HepG2 (cell line): ENCODE measurements around the gene AATF. TPM values are rescaled to one million over a fixed set of nuclear protein-coding genes. Genes with fewer than 3 reads are reported as not detected.

ENCODE experiments used
- ATAC-seq: fragments of 200-7000 bp; cut with Tn5 transposase; 3 replicates; pipeline ENCODE4 v1.9.1; 2020; ENCODE audit warnings: mild to moderate bottlenecking, moderate library complexity
- BruUV-seq: library from RNA; stranded (reverse); fragments of 400-500 nt; replicated peaks from 2 replicates; lab custom pipeline; 2021; lab: Mats Ljungman, UMichigan
- CTCF ChIA-PET: fragments of 300-600 bp; formaldehyde crosslinking; extraction: SDS; loops from one replicate; lab custom pipeline; 2021; ENCODE audit warnings: low total read pairs, inconsistent platforms, low intra/inter-chr PET ratio; lab: Yijun Ruan, JAX
- POLR2A ChIA-PET: fragments of 350-600 bp; sonication (Branson Sonifier 250); formaldehyde crosslinking; loops from one replicate; lab custom pipeline; 2020; ENCODE audit warnings: antibody characterized with exemption, inconsistent platforms; lab: Yijun Ruan, JAX
- DNase-seq: peaks from one replicate; pipeline ENCODE4 v3.0.0-alpha.2; 2015; ENCODE audit warnings: low spot score
- FAIRE-seq: peaks from 3 replicates; lab custom pipeline; 2011; peaks lifted over from hg19 to GRCh38; lab: Jason Lieb, UNC
- H2AFZ ChIP-seq: one replicate; pipeline ENCODE4 v1.6.1; 2011; ENCODE audit warnings: low read length, inconsistent platforms
- H3K27ac ChIP-seq: fragments of 300-600 bp; 3 replicates; pipeline ENCODE4 v1.8.0; 2011; ENCODE audit warnings: mixed run types, mild to moderate bottlenecking, mixed read lengths, low read length, inconsistent platforms; ENCODE audit not compliant: insufficient read depth; ENCODE audit errors: extremely low read length
- H3K27me3 ChIP-seq, 2 experiments: fragments of 200-600 bp in 1 of 2; 2 replicates in 1 of 2; 3 replicates in 1 of 2; pipeline versions ENCODE4 v1.6.0 to v1.8.0; 2011; ENCODE audit warnings: low read length in 2 of 2, mild to moderate bottlenecking in 2 of 2, moderate library complexity in 2 of 2, inconsistent platforms in 1 of 2; ENCODE audit not compliant: insufficient read depth in 2 of 2, control insufficient read depth in 1 of 2
- H3K36me3 ChIP-seq, 2 experiments: fragments of 200-600 bp in 1 of 2; replicated peaks in 1 of 2; 2 replicates in 1 of 2; 3 replicates in 1 of 2; pipeline versions ENCODE4 v1.5.1 to v1.8.0; 2011; ENCODE audit warnings: low read length in 2 of 2, inconsistent platforms in 1 of 2; ENCODE audit not compliant: insufficient read depth in 2 of 2, control insufficient read depth in 1 of 2
- H3K4me1 ChIP-seq: 2 replicates; pipeline ENCODE4 v1.5.1; 2012; ENCODE audit warnings: low read length, inconsistent platforms; ENCODE audit not compliant: insufficient read depth
- H3K4me2 ChIP-seq: 2 replicates; pipeline ENCODE4 v1.6.0; 2011; ENCODE audit warnings: low read depth, low read length, inconsistent platforms
- H3K4me3 ChIP-seq, 3 experiments: fragments of 200-600 bp in 1 of 3; sonication (generic), shearing (Covaris generic) in 1 of 3; replicated peaks in 1 of 3; 2 replicates each; pipeline ENCODE4 v1.5.1; 2011 to 2016; ENCODE audit warnings: low read length in 3 of 3, inconsistent platforms in 2 of 3, low read depth in 2 of 3, mild to moderate bottlenecking in 2 of 3, control low read depth in 1 of 3, mixed read lengths in 1 of 3; ENCODE audit not compliant: insufficient read depth in 1 of 3
- H3K79me2 ChIP-seq: one replicate; pipeline ENCODE4 v1.6.1; 2011; ENCODE audit warnings: low read length, inconsistent platforms; ENCODE audit not compliant: insufficient read depth
- H3K9ac ChIP-seq: 2 replicates; pipeline ENCODE4 v1.6.0; 2011; ENCODE audit warnings: mild to moderate bottlenecking, low read depth, low read length, inconsistent platforms; ENCODE audit not compliant: insufficient read depth
- H3K9me3 ChIP-seq: 2 replicates; pipeline ENCODE4 v1.5.1; 2012; ENCODE audit warnings: mild to moderate bottlenecking, low read length
- H4K20me1 ChIP-seq: 2 replicates; pipeline ENCODE4 v1.6.0; 2011; ENCODE audit warnings: inconsistent platforms, mild to moderate bottlenecking, low read length, moderate library complexity; ENCODE audit not compliant: insufficient read depth
- AGO2 ChIP-seq: fragments of 200-400 bp; formaldehyde crosslinking; optimal IDR thresholded peaks from 2 replicates; pipeline ENCODE3; 2017; ENCODE audit warnings: mild to moderate bottlenecking, low read depth, low read length, moderate library complexity
- KDM5A ChIP-seq: fragments of 200-600 bp; sonication (generic); IDR thresholded peaks from 2 replicates; pipeline ENCODE4 v1.7.0; 2018; ENCODE audit warnings: antibody characterized with exemption, mild to moderate bottlenecking, low read length, borderline replicate concordance
- KLF9 ChIP-seq: IDR thresholded peaks from 2 replicates; pipeline ENCODE4 v1.6.1; 2016; ENCODE audit warnings: low read depth
- SMARCE1 ChIP-seq: fragments of 450-650 bp; IDR thresholded peaks from 2 replicates; pipeline ENCODE4 v1.6.1; 2017; ENCODE audit warnings: borderline replicate concordance
- TOPORS ChIP-seq: sonication (generic); formaldehyde crosslinking; IDR thresholded peaks from 2 replicates; pipeline ENCODE4 v1.8.0; 2023; ENCODE audit warnings: mild to moderate bottlenecking, missing genetic modification reagents
- ZNF317 ChIP-seq: sonication (generic); formaldehyde crosslinking; IDR thresholded peaks from 2 replicates; pipeline ENCODE4 v1.5.0; 2020; ENCODE audit warnings: mild to moderate bottlenecking, missing genetic modification reagents
- ZZZ3 ChIP-seq: sonication (generic); formaldehyde crosslinking; IDR thresholded peaks from 2 replicates; pipeline ENCODE4 v1.4.0; 2020; ENCODE audit warnings: missing genetic modification reagents, mild to moderate bottlenecking, borderline replicate concordance
- WGBS: methylation state at CpG from one replicate; pipeline ENCODE4 v1.1.6; 2017; ENCODE audit warnings: low lambda C conversion rate; 5-methylcytosine and 5-hydroxymethylcytosine counted together
- in situ Hi-C: cut with HindIII; loops from 2 replicates; pipeline ENCODE4 v1.10.0; 2017; ENCODE audit warnings: low pct_unique_long_range_greater_than_20kb; ENCODE audit not compliant: extremely low pct_ligation_motif_present
- intact Hi-C: fragments of 100-400 bp; cut with micrococcal nuclease; formaldehyde crosslinking; loops from one replicate; pipeline ENCODE4 v1.10.0; 2022; ENCODE audit not compliant: unreplicated experiment
- polyA plus RNA-seq, 8 experiments: library from polyadenylated mRNA; depleted of rRNA in 3 of 8; stranded (reverse) in 7 of 8; unstranded in 1 of 8; fragments of >200 nt; fragmentation: Illumina TruSeq in 4 of 8; extraction: Trizol in 4 of 8; gene quantifications; 2 replicates each; pipeline versions ENCODE4 v1.2.1 to v1.2.3, GENCODE V29; 2011 to 2016; ENCODE audit warnings: low read depth in 4 of 8, missing spikeins in 1 of 8, mixed read lengths in 1 of 8; ENCODE audit not compliant: insufficient read depth in 1 of 8
- total RNA-seq, 5 experiments: library from RNA; depleted of rRNA; stranded (reverse); fragments of >200 nt; fragmentation: Illumina TruSeq; extraction: Trizol; gene quantifications; 2 replicates each; pipeline ENCODE4 v1.2.3, GENCODE V29; 2016; ENCODE audit warnings: low read depth in 1 of 5
- TF ChIP-seq, protein P1 (sequence below): sonication (generic); formaldehyde crosslinking; IDR thresholded peaks from 2 replicates; pipeline ENCODE4 v1.9.0; 2022; ENCODE audit warnings: missing genetic modification reagents, mild to moderate bottlenecking, borderline replicate concordance
- TF ChIP-seq, protein P2 (sequence below): sonication (generic); formaldehyde crosslinking; IDR thresholded peaks from 2 replicates; pipeline ENCODE4 v1.5.1; 2020; ENCODE audit warnings: mild to moderate bottlenecking, missing genetic modification reagents, moderate library complexity
- TF ChIP-seq, protein P3 (sequence below): sonication (generic); formaldehyde crosslinking; IDR thresholded peaks from 2 replicates; pipeline ENCODE4 v1.8.1; 2023; ENCODE audit warnings: mild to moderate bottlenecking, missing genetic modification reagents, borderline replicate concordance
- TF ChIP-seq, protein P4 (sequence below): sonication (generic); formaldehyde crosslinking; IDR thresholded peaks from 2 replicates; pipeline ENCODE4 v1.4.0; 2020; ENCODE audit warnings: missing genetic modification reagents
- TF ChIP-seq, protein P5 (sequence below): sonication (generic); formaldehyde crosslinking; conservative IDR thresholded peaks from 2 replicates; pipeline ENCODE4 v1.4.0; 2020; ENCODE audit warnings: missing genetic modification reagents
- TF ChIP-seq, protein P6 (sequence below): sonication (generic); formaldehyde crosslinking; IDR thresholded peaks from 2 replicates; pipeline ENCODE4 v1.4.0; 2020; ENCODE audit warnings: low read depth, mild to moderate bottlenecking, missing genetic modification reagents

The AATF gene
- total and polyA plus RNA-seq, 2 of the 13 experiments (the other 11 are each of a cell fraction or from before 2014, with no cell fraction given), result 9.1 to 53.3 TPM

DNA sequence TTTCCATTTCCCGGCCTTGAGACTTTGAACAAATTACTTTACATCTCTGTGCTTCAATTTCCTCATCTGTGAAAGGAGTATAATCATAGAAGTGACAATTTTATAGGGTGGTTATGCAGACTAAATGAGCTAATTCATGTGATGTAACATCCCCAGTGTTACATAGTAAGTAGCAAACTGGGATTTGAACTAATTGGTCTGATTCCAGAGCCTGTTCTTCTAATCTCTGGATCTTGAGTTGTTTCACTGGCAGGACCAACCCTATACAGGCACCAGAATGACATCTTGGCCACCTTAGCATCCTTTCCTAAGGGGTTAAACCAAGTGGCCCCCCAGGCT lies 77.7 kb downstream of the AATF start:
- Histone ChIP-seq H3K9ac (no peak overlapping the region), H4K20me1 (no peaks in the 10 kb centered on the region), H3K4me1 (peaks cover 12% of the 10 kb centered on the region), H3K79me2 (no peaks in the 10 kb centered on the region)
- POLR2A ChIA-PET, result no interaction called here
- no peak for DNase-seq
- TF ChIP-seq KLF9 (CRISPR knock-in tag), result no peak
- no peak for TF ChIP-seq SMARCE1
- TF ChIP-seq, protein P1, sequence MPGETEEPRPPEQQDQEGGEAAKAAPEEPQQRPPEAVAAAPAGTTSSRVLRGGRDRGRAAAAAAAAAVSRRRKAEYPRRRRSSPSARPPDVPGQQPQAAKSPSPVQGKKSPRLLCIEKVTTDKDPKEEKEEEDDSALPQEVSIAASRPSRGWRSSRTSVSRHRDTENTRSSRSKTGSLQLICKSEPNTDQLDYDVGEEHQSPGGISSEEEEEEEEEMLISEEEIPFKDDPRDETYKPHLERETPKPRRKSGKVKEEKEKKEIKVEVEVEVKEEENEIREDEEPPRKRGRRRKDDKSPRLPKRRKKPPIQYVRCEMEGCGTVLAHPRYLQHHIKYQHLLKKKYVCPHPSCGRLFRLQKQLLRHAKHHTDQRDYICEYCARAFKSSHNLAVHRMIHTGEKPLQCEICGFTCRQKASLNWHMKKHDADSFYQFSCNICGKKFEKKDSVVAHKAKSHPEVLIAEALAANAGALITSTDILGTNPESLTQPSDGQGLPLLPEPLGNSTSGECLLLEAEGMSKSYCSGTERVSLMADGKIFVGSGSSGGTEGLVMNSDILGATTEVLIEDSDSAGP (CRISPR knock-in tag), result no peak
- TF ChIP-seq, protein P2, sequence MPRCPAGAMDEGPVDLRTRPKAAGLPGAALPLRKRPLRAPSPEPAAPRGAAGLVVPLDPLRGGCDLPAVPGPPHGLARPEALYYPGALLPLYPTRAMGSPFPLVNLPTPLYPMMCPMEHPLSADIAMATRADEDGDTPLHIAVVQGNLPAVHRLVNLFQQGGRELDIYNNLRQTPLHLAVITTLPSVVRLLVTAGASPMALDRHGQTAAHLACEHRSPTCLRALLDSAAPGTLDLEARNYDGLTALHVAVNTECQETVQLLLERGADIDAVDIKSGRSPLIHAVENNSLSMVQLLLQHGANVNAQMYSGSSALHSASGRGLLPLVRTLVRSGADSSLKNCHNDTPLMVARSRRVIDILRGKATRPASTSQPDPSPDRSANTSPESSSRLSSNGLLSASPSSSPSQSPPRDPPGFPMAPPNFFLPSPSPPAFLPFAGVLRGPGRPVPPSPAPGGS, result no peak
- no peak for TF ChIP-seq ZZZ3 (CRISPR knock-in tag)
- TF ChIP-seq ZNF317 (CRISPR knock-in tag), result no peak
- TF ChIP-seq, protein P3, sequence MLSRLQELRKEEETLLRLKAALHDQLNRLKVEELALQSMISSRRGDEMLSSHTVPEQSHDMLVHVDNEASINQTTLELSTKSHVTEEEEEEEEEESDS, result no peak
- no peak for TF ChIP-seq AGO2
- TF ChIP-seq, protein P4, sequence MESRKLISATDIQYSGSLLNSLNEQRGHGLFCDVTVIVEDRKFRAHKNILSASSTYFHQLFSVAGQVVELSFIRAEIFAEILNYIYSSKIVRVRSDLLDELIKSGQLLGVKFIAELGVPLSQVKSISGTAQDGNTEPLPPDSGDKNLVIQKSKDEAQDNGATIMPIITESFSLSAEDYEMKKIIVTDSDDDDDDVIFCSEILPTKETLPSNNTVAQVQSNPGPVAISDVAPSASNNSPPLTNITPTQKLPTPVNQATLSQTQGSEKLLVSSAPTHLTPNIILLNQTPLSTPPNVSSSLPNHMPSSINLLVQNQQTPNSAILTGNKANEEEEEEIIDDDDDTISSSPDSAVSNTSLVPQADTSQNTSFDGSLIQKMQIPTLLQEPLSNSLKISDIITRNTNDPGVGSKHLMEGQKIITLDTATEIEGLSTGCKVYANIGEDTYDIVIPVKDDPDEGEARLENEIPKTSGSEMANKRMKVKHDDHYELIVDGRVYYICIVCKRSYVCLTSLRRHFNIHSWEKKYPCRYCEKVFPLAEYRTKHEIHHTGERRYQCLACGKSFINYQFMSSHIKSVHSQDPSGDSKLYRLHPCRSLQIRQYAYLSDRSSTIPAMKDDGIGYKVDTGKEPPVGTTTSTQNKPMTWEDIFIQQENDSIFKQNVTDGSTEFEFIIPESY (CRISPR knock-in tag), result no peak
- TF ChIP-seq KDM5A, result no peak
- TF ChIP-seq TOPORS (CRISPR knock-in tag), result no peak
- TF ChIP-seq, protein P5, sequence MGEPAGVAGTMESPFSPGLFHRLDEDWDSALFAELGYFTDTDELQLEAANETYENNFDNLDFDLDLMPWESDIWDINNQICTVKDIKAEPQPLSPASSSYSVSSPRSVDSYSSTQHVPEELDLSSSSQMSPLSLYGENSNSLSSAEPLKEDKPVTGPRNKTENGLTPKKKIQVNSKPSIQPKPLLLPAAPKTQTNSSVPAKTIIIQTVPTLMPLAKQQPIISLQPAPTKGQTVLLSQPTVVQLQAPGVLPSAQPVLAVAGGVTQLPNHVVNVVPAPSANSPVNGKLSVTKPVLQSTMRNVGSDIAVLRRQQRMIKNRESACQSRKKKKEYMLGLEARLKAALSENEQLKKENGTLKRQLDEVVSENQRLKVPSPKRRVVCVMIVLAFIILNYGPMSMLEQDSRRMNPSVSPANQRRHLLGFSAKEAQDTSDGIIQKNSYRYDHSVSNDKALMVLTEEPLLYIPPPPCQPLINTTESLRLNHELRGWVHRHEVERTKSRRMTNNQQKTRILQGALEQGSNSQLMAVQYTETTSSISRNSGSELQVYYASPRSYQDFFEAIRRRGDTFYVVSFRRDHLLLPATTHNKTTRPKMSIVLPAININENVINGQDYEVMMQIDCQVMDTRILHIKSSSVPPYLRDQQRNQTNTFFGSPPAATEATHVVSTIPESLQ, result no peak
- TF ChIP-seq, protein P6, sequence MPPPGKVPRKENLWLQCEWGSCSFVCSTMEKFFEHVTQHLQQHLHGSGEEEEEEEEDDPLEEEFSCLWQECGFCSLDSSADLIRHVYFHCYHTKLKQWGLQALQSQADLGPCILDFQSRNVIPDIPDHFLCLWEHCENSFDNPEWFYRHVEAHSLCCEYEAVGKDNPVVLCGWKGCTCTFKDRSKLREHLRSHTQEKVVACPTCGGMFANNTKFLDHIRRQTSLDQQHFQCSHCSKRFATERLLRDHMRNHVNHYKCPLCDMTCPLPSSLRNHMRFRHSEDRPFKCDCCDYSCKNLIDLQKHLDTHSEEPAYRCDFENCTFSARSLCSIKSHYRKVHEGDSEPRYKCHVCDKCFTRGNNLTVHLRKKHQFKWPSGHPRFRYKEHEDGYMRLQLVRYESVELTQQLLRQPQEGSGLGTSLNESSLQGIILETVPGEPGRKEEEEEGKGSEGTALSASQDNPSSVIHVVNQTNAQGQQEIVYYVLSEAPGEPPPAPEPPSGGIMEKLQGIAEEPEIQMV, result no peak
- TF ChIP-seq, all 625 proteins: peak for 0
- in situ Hi-C loops (no loop called here), intact Hi-C loops (no loop called here)
- Histone ChIP-seq H3K4me2 (no peak overlapping the region), H3K27ac (no peak overlapping the region), H3K4me3 (no peak overlapping the region), H3K9me3 (no peaks in the 10 kb centered on the region), H2AFZ (no peak overlapping the region), H3K27me3 (no peaks in the 10 kb centered on the region), H3K36me3 (peaks cover 2 to 20% of the 10 kb centered on the region in 2 experiments; a peak in 3 of 5 replicates)
- no peak for ATAC-seq
- WGBS, result 94% methylated on average over 1 of the region's 1 CpG
- CTCF ChIA-PET, result no interaction called here
- no TSS peak for BruUV-seq
- FAIRE-seq, result no peak
